ENCODE measurements around the gene VARS2. TPM values are rescaled to one million over a fixed set of nuclear protein-coding genes. Genes with fewer than 3 reads are reported as not detected.

The VARS2 gene
- total and polyA plus RNA-seq, 9 of the 15 experiments (the other 6 are each of a cell fraction or from before 2014, with no cell fraction given), result 1.6 to 53.6 (median 29.9) TPM

DNA sequence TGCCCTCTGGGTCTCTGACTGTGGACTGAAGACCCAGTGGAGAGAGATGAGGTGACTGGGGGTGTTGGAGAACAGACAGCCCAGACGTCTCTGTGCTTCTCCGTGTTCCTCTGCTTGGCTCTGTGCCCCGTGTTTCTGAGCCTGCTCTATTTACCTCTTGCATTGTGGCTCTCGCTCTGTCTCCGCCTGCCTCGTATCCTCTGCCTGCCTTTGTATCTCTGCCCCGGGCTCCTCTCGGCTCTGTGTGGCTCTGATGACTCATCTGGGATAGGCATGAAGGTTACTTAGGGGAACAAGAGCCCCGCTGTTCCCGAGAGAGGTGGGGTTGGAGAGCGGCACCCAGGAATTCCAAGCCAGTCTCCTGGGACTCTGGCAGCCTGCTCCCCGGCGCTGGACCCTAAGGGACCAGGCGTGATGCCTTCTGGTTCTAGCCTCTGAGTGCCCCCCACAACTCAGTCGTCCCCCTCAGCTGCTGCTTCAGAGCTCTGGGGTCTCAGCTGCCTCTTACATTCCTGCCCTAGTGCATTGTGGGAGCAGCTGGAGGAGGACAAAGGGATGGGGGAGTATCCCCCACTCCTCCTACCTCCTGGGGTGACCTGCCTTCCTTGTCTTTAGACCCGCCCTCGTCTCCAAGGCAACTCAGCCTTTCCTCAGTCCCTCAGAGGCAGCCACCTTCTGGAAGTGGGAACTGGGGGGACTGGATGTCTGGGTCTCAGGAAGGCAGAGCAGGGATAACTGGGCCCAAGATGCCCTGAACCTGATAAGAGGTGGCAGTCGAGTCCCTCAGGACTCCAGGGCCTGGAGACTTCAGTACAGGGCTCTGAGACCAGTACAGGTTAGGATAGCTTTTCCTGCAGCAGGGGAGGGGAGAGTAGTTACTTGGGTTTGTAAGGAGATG, 27.8 kb upstream of the VARS2 start:
- in situ Hi-C loops (cut with MboI), result no loop called here
- Histone ChIP-seq H2AFZ (ENCODE audit: low read depth, low read length) (peak overlapping the region; percentile 68), H3K27ac (ENCODE audit: extremely low read depth, low read depth, low read length) (peak overlapping the region; percentile 70), H3K36me3 (ENCODE audit: control insufficient read depth, insufficient read depth, low read length) (peaks cover 26% of the 10 kb centered on the region; the same call in 2 of the 3 replicates), H3K4me3 (peak overlapping the region; percentile 54), H3K9ac (ENCODE audit: insufficient read depth in 1 of 2, low read depth in 2 of 2, low read length in 2 of 2) (peak overlapping the region; percentile 62 to 94), H3K4me1 (replicated peaks in 1 of 2; ENCODE audit: control insufficient read depth in 2 of 2, insufficient read depth in 2 of 2, low read length in 2 of 2) (peaks cover 47 to 64% of the 10 kb centered on the region in 2 experiments), H3K9me1 (ENCODE audit: control insufficient read depth, insufficient read depth, low read length) (peaks cover 3% of the 10 kb centered on the region), H4K20me1 (replicated peaks; ENCODE audit: control insufficient read depth, insufficient read depth, low read length) (peaks cover 9% of the 10 kb centered on the region; the same call in 1 of the 2 replicates), H3K4me2 (ENCODE audit: insufficient read depth, low read length) (peak overlapping the region; percentile 96), H3K79me2 (ENCODE audit: control insufficient read depth, insufficient read depth, low read length) (peaks cover 43% of the 10 kb centered on the region), H3K27me3 (ENCODE audit: control insufficient read depth in 2 of 2, insufficient read depth in 2 of 2, low read length in 2 of 2) (no peaks in the 10 kb centered on the region), H3K9me3 (replicated peaks; ENCODE audit: control insufficient read depth, insufficient read depth, low read depth, low read length) (no peaks in the 10 kb centered on the region)
- FAIRE-seq (peak; percentile 88), ATAC-seq (peak; percentile 53), DNase-seq (ENCODE audit: extremely low read depth in 1 of 4, low spot score in 3 of 4) (peak; percentile 82 to 85 (median 83))
- TSS peak; percentile 35 for BruUV-seq (replicated peaks)
- intact Hi-C loops (cut with micrococcal nuclease), result no loop called here
- 9% methylated on average over 17 of the region's 18 CpGs for WGBS (ENCODE audit: insufficient coverage, low coverage, missing lambda C conversion rate)
- ChIA-PET CTCF (ENCODE audit: low intra/inter-chr PET ratio) (no interaction called here), POLR2A (interaction anchor here (0.6 to 2.4 kb wide), 7 partner anchors 8 to 286 kb away, joined by 3 to 15 read pairs (median 4); no protein-coding TSS in a partner anchor)
- TF ChIP-seq ZNF584 (CRISPR knock-in tag; IDR thresholded peaks at IDR 0.05; ENCODE audit: low read depth) (no peak), RAD21 (CRISPR knock-in tag; conservative IDR thresholded peaks at IDR 0.05 in 1 of 2, IDR thresholded peaks at IDR 0.05 in 1 of 2) (no peak), MAZ (CRISPR knock-in tag; conservative IDR thresholded peaks at IDR 0.05 in 1 of 2, IDR thresholded peaks at IDR 0.05 in 1 of 2) (0 out of 4 replicates have a peak, but pooled peaks of 1 of the 2 experiments have one; percentile 24), ZNF133 (CRISPR knock-in tag; IDR thresholded peaks at IDR 0.05) (peak; percentile 76; the same call in 1 of the 2 replicates), CREM (IDR thresholded peaks at IDR 0.05; ENCODE audit: low read depth) (no peak), NR1H2 (CRISPR knock-in tag; IDR thresholded peaks at IDR 0.05) (peak; percentile 78; the same call in 1 of the 2 replicates), FOSL1 (tag; conservative IDR thresholded peaks at IDR 0.05) (peak; percentile 89), DACH1 (IDR thresholded peaks at IDR 0.05; ENCODE audit: partially characterized antibody) (peak; percentile 44), DNMT1 (IDR thresholded peaks at IDR 0.05) (peak; percentile 38; the same call in 1 of the 2 replicates), NFE2 (IDR thresholded peaks at IDR 0.05; ENCODE audit: low read depth) (0 out of 2 replicates have a peak, but pooled peaks have one; percentile 5), JUN (IDR thresholded peaks at IDR 0.05; ENCODE audit: borderline replicate concordance, low read depth, low read length) (peak; percentile 86), JUN (CRISPR knock-in tag; IDR thresholded peaks at IDR 0.05; ENCODE audit: borderline replicate concordance) (no peak), XRCC5 (IDR thresholded peaks at IDR 0.05; ENCODE audit: low read depth, low read length) (0 out of 2 replicates have a peak, but pooled peaks have one; percentile 73), CHD2 (IDR thresholded peaks at IDR 0.05; ENCODE audit: low read depth, low read length) (no peak)
- TF ChIP-seq, protein P1, sequence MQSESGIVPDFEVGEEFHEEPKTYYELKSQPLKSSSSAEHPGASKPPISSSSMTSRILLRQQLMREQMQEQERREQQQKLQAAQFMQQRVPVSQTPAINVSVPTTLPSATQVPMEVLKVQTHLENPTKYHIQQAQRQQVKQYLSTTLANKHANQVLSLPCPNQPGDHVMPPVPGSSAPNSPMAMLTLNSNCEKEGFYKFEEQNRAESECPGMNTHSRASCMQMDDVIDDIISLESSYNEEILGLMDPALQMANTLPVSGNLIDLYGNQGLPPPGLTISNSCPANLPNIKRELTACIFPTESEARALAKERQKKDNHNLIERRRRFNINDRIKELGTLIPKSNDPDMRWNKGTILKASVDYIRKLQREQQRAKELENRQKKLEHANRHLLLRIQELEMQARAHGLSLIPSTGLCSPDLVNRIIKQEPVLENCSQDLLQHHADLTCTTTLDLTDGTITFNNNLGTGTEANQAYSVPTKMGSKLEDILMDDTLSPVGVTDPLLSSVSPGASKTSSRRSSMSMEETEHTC (IDR thresholded peaks at IDR 0.05), result no peak
- TF ChIP-seq, protein P2, sequence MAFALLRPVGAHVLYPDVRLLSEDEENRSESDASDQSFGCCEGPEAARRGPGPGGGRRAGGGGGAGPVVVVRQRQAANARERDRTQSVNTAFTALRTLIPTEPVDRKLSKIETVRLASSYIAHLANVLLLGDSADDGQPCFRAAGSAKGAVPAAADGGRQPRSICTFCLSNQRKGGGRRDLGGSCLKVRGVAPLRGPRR (CRISPR knock-in tag; IDR thresholded peaks at IDR 0.05), result 0 out of 2 replicates have a peak, but pooled peaks have one; percentile 21
- TF ChIP-seq, protein P3, sequence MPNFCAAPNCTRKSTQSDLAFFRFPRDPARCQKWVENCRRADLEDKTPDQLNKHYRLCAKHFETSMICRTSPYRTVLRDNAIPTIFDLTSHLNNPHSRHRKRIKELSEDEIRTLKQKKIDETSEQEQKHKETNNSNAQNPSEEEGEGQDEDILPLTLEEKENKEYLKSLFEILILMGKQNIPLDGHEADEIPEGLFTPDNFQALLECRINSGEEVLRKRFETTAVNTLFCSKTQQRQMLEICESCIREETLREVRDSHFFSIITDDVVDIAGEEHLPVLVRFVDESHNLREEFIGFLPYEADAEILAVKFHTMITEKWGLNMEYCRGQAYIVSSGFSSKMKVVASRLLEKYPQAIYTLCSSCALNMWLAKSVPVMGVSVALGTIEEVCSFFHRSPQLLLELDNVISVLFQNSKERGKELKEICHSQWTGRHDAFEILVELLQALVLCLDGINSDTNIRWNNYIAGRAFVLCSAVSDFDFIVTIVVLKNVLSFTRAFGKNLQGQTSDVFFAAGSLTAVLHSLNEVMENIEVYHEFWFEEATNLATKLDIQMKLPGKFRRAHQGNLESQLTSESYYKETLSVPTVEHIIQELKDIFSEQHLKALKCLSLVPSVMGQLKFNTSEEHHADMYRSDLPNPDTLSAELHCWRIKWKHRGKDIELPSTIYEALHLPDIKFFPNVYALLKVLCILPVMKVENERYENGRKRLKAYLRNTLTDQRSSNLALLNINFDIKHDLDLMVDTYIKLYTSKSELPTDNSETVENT (CRISPR knock-in tag; IDR thresholded peaks at IDR 0.05), result peak; percentile 25; the same call in 1 of the 2 replicates

Measured in K562 (cell line).